Measurements from ENCODE around the gene MIAT.

GRCh38 chr22:26709617-26710390, 52.4 kb downstream of the MIAT start:
- TF ChIP-seq CTCF (IDR thresholded peaks at IDR 0.05; ENCODE audit: insufficient read depth, low read length, poor library complexity, severe bottlenecking) (no peak), EZH2phosphoT487 (conservative IDR thresholded peaks at IDR 0.05; ENCODE audit: low read length) (no peak)
